NCI-H345 treated with DMSO at 0.1 percent for 48 hours (cell line): ENCODE data around the gene TMEM121.

Source experiments
- DNase-seq: peaks from one replicate; lab custom pipeline; 2025; ENCODE audit not compliant: unreplicated experiment; lab: John Stamatoyannopoulos, UW

The TMEM121 gene

DNA sequence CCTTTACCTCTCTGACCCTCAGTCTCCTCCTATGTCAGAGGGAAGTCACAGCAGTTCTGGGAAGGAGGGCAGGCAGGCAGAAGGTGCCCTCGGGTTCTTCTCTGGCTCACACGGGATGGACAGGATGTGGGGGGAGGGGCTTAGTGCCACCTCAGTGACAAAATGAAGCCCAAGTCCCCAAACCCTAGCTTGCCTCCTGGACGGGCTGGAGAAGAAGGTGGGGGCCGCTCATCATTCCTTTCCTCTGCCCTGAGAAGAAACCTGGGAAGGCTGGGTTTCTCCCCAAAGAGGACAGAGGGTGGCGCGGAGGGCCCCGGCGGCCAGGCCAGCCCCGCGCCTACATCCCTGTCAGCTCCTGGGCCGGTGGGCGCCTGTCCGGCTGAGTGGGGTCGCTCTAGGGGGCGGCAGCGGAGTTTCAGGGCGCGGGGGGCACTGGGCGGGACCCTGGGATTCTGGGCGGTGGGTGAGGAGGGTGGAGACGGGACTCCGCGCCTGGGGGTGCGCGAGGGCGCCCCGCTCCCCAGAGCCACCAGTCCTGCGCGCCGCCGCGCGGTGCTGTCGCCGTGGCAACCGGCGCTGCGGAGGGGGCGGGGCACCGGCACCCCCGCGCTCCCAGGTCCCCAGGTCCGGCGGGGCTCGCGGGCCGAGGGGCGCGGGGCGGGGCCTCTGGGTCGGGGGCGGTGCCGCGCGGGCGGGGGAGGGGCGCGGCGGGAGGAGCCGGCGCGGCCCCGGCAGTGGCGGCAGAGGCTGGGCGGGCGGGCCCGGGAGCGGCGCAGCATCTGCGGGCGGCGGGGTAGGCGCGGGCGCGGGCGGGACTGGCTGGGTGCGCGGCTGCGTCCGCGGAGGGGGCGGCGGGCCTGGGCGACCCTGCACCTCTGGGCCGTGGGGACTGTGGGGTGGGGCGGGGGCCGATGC lies at the start of gene TMEM121:
Gene TMEM121 (plus strand): TSS at position 723 of the 915 bp plus-strand sequence. CDS start 2,252 bp downstream, outside the sequence.
- no peak for DNase-seq

DNA sequence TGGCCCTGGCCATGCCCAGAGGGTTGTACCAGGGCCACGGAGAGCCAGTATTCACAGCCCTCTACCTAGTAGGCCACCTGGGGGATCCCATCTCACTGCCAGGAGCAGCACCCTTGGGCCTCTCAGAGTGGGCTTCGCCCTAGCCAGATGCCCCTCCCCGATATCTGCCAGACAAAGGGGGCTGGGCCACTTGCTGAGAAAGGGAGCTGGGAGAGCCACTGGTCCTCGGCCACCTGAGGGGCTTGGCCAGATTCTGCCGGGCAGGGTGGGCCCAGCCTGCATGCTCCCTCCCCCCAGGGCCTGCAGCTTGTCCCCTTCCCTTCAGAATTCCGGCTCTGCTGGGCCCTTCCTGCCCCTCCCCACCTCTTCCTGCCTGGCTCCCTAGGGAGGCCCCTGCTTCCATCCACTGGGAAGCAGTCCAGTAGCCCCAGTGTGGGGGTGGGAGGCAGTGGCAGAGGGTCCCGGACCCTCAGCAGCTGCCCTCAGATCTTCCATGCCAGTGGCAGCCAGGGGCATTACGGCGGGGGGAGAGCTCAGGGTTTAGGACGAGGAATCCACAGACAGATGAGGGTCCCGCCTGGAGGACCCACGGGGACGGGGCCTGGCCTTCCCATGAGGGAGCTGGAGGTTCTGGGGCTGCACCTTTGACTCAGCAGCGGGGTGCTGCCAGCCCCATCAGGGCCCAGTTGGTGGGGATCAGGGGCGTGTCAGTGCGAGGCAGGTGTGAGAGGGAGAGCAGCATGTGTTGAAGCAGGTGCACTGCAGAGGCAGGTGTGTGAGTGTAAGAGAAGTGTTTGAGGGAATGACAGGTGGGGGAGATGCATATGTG lies 49.3 kb upstream of the TMEM121 start:
- DNase-seq: no peak

DNA sequence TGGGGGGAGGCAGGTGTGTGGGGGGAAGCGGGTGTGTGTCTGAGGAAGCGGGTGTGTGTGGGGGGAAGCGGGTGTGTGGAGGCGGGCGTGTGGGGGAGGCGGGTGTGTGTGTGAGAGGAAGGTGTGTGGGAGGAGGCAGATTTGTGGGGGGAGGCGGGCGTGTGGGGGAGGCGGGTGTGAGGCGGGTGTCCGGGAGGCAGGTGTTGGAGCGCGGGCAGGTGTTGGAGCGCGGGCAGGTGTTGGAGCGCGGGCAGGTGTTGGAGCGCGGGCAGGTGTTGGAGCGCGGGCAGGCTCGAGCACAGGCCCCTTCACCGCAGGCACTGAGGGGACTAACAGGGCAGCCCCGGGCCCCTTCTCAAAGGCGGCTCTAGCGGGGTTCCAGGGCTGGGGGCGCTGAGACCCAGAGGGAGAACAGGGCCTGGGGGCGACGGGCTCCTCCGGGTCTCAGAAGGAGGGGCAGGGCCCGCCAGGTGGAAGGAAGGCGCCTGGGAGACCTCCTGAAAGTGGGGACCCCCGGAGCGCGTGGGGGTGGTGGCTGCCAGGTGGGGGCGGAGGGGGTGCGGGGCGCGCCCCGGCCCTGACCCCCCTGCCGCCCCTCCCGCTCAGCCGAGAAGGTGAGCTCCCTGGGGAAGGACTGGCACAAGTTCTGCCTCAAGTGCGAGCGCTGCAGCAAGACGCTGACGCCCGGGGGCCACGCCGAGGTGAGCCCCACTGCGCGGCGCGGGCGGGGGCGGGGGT lies 48.6 kb upstream of the TMEM121 start:
- DNase-seq: no peak

DNA sequence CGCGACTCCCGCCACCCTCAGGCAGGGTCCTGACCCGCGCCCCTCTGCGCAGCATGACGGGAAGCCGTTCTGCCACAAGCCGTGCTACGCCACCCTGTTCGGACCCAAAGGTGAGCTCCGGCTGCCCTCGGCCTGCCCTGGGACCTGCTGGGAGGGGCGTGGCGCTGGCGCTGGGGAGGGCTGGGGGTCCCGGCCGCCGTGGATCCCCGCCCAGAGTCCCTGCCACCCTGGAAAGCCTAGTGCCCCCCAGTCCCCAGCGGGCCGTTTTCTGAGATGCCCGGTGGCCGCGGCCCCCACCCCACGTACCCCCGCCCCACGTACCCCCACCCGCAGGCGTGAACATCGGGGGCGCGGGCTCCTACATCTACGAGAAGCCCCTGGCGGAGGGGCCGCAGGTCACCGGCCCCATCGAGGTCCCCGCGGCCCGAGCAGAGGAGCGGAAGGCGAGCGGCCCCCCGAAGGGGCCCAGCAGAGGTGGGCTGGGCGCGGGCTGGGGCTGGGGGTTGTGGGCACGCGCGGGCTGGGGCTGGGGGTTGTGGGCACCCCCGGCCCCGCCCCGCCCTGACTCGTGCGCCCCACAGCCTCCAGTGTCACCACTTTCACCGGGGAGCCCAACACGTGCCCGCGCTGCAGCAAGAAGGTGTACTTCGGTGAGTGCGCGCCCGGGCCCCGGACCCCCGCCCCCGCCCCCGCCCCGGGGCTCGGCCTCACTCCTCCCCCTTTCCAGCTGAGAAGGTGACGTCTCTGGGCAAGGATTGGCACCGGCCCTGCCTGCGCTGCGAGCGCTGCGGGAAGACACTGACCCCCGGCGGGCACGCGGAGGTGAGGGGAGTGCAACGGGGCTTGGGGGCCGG lies 47.8 kb upstream of the TMEM121 start:
- DNase-seq: no peak

DNA sequence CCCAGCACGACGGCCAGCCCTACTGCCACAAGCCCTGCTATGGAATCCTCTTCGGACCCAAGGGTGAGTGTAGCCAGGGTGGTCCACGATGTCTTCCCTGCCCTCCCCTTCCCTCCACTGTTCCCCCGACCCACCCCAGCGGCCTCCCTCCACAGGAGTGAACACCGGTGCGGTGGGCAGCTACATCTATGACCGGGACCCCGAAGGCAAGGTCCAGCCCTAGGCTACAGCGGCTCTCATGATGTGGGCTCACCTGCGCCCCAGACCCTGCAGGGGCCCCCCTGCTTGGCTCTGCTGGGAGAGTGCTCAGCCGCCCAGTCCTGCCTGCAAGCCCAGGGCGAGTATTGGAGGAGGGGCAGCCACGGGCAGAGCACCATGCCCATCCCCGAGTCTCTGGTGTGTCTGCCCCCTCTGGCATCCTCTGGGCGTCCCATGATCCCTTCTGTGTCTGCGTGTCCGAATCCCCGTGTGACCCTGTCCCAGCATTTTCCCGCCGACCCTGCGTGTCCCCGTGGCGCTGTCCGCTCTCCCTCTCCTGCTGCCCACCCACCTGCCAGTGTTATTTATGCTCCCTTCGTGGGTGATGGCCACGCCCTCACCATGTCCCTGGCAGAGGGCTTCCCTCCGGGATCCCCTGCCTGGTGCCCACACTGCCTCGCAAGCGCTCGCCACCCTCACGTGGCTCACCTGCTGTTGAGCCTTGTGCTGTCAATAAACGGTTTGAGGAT lies 46.8 kb upstream of the TMEM121 start:
- no peak for DNase-seq

DNA sequence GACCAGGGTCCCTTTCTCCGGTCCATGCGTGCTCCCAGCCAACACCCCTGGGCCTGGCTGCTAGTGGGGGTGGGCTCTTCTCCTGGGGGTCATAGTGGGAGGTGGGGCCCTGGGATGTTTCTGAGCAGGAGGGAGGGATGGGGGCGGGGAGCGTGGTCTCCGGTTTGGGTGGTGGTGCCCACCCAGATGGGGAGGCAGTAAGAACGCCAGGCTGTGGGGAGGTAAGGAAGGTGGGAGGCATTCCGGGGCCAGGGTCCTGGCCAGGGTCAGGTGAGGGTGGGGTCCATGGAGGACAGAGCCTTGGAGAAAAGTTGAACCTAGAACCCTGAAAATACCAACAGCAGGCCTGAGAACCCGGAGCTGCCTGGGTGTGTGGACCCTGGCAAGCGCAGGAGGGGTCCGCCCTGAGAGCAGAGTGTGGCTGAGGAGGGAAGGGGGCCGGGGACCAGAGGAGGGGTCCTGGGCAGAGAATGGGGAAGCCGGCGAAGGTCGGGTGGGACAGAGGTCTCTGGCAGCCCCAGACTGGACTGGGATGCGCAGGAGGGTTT lies 46.1 kb upstream of the TMEM121 start:
- no peak for DNase-seq

DNA sequence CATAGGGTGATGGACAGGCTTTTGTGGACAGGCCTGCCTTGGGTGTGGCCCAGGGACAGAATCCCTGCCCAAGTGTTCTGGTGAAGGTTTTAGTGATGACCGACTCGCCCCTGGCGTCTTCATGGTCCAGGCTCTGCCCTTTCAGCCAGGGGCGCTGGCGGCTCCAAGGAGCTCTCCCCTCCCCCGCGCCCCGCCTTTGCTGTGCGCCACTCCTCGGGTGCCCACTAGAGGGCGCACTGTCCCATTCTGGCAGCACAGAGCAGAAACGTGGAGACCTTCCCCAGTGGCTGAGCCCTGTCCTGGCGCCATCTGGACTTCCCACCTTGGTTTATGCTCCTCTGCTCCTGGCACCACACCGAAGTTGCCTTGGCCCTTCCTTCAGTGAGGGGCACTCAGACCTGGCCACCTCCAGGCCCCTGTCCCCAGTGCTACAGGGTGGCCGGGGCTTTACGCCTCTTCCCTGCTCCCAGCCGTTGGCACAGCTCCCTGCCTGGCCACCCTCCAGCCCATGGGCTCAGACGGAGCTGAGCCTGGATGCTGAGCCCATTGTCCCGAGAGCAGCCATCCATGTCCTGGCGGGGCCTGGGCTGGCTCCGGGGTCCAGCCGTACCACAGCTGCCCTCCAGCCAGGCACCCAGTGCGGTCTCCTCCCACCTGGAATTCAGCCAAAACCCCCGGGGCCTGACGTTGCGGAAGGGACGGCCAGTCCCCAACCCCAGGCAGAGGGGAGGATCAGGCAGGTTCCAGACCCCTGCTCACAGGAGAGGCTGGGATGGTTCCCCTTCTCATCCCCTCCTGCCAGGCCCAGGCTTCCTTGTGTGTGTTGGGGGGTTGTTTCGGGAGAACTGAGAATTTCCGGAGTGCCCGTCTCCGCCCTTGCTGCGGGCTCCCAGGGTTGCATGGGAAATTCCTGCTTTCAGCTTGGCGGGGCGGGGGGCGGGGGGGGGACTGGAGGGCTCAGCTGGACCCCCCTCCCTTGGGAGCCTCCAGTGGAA lies 45.3 kb upstream of the TMEM121 start:
- peak; percentile 75 for DNase-seq

DNA sequence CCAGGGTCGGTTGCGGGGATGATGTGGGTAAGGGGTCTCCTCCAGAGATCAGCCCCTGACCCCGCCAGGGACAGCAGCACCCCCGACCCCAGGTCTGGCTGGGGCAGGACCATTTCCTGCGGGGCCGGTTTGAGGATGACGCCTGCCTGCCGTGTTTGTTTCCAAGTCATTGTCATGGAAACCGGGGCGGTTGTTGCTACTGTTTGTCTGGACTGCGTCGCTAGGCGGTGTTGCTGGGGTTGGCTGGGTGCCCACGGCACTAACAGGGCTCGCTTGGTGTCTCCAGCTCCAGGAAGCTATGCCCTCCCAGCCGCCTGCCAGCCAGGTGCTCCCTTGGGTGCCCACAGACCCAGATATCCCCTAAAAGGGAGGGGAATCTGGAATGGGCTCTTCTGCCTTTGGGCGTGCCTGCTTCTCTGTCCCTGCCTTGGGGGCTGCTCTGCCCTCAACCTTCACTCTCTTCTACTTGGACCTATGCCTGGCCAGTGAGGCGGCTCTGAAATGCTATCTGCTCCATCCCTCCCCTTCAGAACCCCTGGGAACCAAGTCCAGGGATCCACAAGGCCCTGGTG lies 44.4 kb upstream of the TMEM121 start:
- DNase-seq: peak; percentile 80

DNA sequence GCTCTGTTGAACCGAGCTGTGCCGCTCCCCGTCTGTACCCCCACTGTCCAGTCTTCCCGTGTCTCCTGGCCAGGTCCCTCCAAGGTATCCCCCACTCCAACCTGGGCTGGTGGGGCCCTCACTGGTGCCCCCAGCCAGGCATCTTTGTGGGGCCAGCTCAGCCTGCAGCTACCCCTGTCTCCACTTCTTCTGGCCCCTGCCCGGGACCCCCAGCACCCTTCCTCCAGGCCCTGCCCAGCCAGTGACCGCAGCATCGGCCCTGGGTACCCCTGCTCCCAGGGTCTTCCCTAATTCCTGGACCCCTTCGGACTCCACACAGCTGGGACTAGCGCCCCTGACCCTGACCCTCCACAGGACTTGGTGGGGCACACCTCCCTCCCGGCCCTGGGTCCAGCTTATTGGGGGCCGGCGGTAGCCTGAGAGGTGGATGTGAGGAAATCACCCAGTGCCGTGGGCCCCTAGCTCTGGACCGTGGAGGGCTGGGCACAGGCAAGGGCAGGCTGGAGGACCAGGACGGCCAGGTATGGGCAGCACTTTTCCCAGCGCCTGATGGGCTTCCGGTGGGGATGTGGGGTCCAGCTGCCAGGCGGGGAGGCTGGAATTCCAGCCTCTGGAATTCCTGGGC lies 43.8 kb upstream of the TMEM121 start:
- no peak for DNase-seq

DNA sequence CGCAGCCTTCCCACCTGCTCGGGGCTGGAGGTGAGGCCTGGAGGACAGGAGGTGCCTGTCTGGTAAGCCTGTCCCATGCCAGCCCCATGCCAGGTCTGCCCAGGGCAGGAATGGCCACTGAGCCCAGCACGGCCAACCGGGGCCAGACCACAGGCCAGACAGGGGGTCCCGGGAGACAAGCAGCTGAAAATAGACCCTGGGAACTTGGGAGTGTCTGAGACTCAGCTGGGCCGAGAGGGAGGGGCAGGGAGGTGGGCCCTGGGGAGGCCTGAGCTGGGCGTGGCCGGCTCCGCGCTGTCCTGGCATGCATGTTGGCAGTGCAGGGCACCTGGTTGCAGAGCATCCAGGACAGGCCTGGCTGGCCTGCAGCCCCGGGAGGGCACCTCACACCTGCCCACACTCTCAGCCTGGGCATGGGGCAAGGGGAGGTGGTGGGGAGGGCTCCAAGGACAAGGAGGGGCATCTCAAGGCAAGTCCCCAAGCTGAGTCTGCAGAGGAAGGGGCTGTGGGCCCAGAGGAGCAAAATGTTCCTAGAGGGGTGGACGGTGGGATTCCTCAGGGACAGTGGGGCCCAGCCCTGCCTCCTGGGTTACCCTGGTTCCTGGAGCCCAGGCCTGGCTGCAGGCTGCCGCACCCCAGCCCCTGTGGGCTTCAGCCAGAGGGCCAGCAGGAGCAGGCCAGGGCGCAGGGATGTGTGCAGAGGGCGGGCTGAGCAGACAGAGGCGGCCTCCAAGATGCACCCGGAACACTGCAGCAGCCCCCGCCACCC lies 42.9 kb upstream of the TMEM121 start:
- no peak for DNase-seq

DNA sequence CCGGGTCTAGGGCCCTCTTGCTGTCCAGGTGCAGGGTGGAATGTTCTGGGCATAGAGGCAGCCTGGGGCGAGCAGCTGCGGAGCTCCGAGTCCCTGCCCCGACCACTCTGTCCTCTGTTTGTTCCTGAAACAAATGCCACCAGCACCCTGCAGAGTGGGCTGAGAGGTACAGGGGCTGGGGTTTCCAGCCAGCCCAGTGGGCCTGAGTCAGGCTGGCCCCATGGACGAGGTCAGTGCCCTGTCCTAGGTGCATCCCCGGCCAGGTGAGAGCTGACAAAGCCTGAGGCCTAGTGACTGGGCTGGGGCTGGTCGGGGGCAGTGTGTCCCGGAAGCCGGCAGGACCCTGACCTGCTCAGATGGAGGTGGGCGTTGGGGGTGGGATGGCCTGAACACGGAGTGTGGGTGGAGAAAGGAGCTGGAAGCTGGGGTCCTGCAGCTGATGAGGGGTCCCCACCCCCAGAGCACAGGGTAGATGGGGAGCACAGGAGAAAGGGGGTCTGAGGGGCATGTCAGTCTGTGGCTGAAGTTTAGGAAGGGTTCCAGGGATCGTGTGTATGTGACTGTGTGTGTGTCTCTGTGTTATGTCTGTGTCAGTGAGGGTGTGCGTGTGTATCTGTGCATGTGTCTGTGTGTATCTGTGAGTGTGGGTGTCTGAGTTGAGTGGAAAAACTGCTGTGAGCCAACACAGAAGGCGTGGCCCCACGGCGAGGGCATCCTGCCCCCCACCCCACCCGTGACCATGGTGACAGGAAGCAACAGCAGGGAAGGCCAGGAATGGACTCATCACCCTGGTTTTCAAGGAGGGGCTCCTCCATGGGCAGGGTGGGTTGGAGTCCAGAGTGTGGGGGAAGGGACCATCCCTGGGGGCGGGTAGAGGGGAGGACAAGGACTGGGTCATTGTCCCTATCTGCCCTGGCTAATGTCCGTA lies 42.0 kb upstream of the TMEM121 start:
- DNase-seq: no peak

DNA sequence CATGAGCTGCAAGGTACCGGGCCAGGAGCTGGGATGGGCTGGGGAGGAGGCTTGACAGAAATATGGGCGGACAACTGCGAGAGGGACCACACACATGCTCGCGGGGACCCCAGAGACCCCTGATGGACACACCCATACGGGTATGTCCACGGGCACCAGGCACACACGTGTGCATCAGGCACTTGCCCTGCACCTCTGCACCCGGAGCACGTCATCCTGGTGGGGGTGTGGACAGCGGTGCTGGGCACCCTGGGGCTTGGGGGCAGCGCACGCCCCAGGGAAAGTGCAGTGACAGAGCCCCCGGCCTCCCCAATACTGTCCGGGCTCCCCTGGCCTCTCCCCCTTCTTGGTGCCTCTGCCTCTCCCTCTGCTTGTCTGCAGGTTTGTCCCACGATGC lies 41.4 kb upstream of the TMEM121 start:
- DNase-seq: no peak

DNA sequence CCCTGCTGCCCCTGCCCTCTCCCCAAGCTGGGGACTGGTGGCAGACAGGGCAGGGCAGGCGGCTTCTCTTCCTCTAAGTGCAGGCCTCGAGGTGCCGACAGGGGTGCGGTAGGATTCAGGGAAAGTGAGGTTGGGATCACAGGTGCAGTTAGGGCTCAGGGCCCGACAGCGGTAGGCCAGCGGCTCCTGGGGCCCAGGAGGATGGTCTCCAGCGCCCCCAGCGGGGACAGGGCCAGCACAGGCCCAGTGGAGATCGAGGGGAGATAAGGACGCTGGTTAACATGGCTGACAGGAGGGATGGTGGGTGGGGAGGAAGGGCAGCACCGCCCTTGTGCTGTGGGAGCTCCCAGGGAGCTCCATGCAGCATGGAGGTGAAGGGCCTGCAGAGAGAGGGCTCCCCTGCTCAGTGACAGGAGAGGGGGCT lies 40.6 kb upstream of the TMEM121 start:
- DNase-seq: no peak

DNA sequence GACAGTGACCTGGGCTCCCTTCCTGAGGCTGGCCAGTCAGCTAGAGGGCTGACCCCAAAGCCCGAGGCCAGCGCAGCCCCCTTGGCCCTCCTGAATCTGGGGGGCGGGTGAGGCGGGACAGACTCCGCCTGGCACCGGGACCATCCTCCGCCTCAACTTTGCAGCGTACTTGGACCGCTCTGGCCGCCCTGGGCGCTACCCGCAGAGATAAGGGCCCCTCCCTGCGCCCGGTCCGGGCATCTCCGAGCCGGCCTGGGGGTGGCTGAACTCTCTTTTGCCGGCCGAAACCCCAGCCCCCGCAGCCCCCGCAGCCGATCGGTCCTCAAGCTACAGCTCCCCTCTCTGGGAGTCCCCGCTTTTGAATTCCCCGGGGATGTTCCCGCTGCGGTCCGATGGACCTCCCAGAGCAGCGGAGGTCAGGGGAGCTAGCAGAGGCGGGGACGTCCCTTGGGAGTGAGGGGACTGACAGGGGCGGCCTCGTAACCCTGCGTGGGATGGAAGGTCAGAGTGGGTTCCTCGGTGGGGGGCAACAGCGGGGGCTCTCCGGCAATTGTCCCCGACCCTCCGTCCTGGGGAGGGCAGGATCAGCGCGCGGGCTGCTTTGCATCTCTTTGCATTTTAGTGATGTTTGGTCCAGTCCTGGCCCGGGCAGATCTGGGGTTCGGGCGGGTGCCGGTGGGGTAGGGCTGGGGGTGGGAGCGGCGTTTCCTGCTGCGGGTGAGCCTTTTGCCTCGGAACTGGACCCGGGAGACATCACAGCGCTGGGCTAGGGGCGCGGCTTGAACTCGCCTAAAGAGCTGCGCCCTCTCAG lies 40.0 kb upstream of the TMEM121 start, which contains the start of gene CRIP1:
Gene CRIP1 (plus strand): TSS at position 724 of the 811 bp plus-strand sequence. CDS start 374 bp downstream, outside the sequence.
- no peak for DNase-seq
